Prostate gland (tissue), 2 donors: ENCODE data around the gene ATP2C2. TPM values are rescaled to one million over a fixed set of nuclear protein-coding genes. Genes with fewer than 3 reads are reported as not detected.

Experiments
- DNase-seq: peaks from one replicate; pipeline ENCODE4 v3.0.0-alpha.2; 2019; ENCODE audit warnings: low spot score
- H3K27ac ChIP-seq, 2 donors: fragments of 200-600 bp; sonication (generic); 2 replicates each; pipeline ENCODE4 v1.5.1; 2017 to 2019
- H3K27me3 ChIP-seq: fragments of 200-600 bp; sonication (generic); replicated peaks from 2 replicates; pipeline ENCODE4 v1.5.1; 2019; ENCODE audit not compliant: insufficient read depth
- H3K36me3 ChIP-seq, 2 donors: fragments of 200-600 bp; sonication (generic); 1 replicate in 1 of 2; 2 replicates in 1 of 2; pipeline versions ENCODE4 v1.5.1 to v1.8.1; 2017 to 2019
- H3K4me1 ChIP-seq: fragments of 200-600 bp; sonication (generic); replicated peaks from 2 replicates; pipeline ENCODE4 v1.5.1; 2019
- H3K4me3 ChIP-seq, 2 donors: fragments of 200-600 bp; sonication (generic); 2 replicates each; pipeline ENCODE4 v1.5.1; 2017 to 2019
- H3K9me3 ChIP-seq: fragments of 200-600 bp; sonication (generic); 2 replicates; pipeline ENCODE4 v1.5.1; 2017
- POLR2A ChIP-seq: fragments of 450-650 bp; IDR thresholded peaks from one replicate; pipeline ENCODE4 v1.6.1; 2016; ENCODE audit warnings: antibody characterized with exemption, mild to moderate bottlenecking
- POLR2AphosphoS5 ChIP-seq: sonication (generic); formaldehyde crosslinking; IDR thresholded peaks from one replicate; pipeline ENCODE4 v1.6.1; 2017; ENCODE audit warnings: antibody characterized with exemption
- WGBS: methylation state at CpG from one replicate; pipeline ENCODE4 v1.1.5; 2018; 5-methylcytosine and 5-hydroxymethylcytosine counted together
- intact Hi-C: fragments of 100-400 bp; cut with DNase I; formaldehyde crosslinking; loops from one replicate; pipeline ENCODE4 v1.14.2; 2022
- total RNA-seq, 2 donors: library from RNA; depleted of rRNA; stranded (reverse); fragments of >200 nt; gene quantifications; one replicate each; pipeline ENCODE4 v1.1.0, GENCODE V29; 2016
- TF ChIP-seq, protein P1 (sequence below), 4 experiments: fragments of 200-600 bp in 2 of 4; fragments of 450-650 bp in 2 of 4; sonication (generic) in 2 of 4; IDR thresholded peaks; 1 replicate in 3 of 4; 2 replicates in 1 of 4; pipeline ENCODE4 v1.5.1; 2016 to 2019; ENCODE audit warnings: antibody characterized with exemption in 4 of 4, mild to moderate bottlenecking in 2 of 4, moderate library complexity in 2 of 4

The ATP2C2 gene
- total RNA-seq, 2 donors from 2014 or later = 43.7 to 56.1 TPM

DNA sequence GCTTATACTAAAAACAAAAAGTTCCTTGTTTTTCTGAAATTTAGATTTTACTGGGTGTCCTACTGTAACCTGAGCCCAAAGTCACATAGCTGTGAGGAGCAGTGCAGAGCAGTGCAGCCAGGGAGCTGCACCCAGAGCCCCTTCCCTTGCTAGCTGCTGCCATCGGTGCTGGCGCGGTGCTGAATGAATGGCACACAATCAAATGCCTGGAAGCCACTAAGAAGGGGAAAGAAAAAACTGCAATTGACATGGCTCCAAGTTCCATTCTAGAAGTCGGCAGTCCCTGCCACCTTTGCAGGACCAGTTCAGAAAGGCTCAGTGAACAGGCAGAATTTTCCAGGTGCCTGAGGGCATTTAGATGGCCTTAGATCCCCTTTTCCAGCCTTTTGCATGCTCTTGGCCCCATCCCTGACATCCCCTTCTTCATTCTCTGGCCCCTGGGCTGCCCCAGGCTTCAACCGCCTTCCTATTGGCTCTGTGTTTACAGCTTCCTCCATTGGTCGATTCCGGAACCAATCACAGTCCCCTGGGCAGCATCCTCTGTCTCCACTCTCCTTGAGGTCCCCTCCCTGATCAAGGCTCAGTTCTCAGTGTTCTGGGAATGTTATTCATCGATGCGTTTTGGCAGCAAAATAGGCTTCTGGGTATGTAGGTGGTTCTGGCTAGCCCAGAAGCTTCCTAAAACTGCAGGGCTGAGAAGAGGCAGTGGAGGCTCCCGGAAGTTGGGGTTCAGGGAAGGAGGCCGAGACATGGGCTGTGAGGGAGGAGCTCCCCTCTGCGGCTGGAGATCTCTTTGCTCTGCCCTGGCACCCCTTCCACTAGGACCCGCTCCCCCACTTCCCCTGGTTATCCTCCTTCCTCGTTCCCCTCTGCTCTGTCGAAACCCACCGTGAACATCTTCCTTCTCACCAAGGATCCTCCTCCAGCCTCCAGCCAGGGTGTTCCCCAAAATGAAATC is 37.9 kb downstream of the ATP2C2 start:
- 53% methylated on average over 16 of the region's 16 CpGs for WGBS
- peak overlapping the region; percentile 82 for H3K27ac ChIP-seq
- H3K4me1 ChIP-seq = peaks cover 25% of the 10 kb centered on the region
- H3K9me3 ChIP-seq = no peaks in the 10 kb centered on the region
- no peak overlapping the region for H3K4me3 ChIP-seq
- TF ChIP-seq POLR2AphosphoS5 (no peak), POLR2A (no peak)
- TF ChIP-seq, protein P1, sequence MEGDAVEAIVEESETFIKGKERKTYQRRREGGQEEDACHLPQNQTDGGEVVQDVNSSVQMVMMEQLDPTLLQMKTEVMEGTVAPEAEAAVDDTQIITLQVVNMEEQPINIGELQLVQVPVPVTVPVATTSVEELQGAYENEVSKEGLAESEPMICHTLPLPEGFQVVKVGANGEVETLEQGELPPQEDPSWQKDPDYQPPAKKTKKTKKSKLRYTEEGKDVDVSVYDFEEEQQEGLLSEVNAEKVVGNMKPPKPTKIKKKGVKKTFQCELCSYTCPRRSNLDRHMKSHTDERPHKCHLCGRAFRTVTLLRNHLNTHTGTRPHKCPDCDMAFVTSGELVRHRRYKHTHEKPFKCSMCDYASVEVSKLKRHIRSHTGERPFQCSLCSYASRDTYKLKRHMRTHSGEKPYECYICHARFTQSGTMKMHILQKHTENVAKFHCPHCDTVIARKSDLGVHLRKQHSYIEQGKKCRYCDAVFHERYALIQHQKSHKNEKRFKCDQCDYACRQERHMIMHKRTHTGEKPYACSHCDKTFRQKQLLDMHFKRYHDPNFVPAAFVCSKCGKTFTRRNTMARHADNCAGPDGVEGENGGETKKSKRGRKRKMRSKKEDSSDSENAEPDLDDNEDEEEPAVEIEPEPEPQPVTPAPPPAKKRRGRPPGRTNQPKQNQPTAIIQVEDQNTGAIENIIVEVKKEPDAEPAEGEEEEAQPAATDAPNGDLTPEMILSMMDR (IDR thresholded peaks at IDR 0.05) = no peak
- intact Hi-C loops = no loop called here
- DNase-seq = no peak
- no peaks in the 10 kb centered on the region for H3K36me3 ChIP-seq
- no peaks in the 10 kb centered on the region for H3K27me3 ChIP-seq

DNA sequence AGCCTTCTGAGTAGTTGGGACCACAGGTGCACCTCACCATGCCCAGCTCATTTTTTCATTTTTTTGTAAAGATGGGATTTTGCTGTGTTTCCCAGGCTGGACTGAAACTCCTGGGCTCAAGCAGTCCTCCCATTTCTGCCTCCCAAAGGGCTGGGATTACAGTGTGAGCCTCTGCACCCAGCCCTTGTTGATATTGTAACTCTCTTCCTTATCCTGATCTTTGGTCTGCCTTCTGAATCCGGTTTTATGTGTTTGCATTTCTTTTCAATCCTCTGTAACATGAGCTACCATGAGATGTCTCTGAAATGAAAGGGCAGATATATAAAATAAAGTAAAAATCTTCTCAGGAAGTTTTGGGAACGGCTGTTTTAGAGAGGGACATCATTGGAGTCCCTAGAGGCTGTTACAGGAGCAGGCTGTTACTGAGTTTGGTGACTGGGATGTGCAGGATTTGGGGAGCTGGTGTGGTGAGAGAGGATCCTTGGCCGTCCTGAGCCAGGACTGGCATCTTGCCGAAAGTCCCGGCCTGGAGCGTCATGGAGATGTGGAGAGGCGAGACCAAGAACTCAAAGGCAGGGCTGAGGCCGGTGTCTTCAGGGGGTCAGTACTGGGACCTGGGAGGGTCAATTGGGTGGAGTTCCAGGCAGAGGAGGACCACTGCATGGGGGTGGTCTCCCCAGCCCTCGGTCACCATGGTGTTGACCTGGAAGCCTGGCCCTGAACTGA is 39.4 kb downstream of the ATP2C2 start:
- intact Hi-C loops = no loop called here
- 42% methylated on average over 9 of the region's 9 CpGs for WGBS
- no peak overlapping the region for H3K4me3 ChIP-seq
- TF ChIP-seq POLR2AphosphoS5 = peak; percentile 84
- TF ChIP-seq, protein P1 (IDR thresholded peaks at IDR 0.05) = no peak
- H3K36me3 ChIP-seq = no peaks in the 10 kb centered on the region
- peak; percentile 59 for DNase-seq
- H3K9me3 ChIP-seq = no peaks in the 10 kb centered on the region
- peaks cover 25% of the 10 kb centered on the region for H3K4me1 ChIP-seq
- H3K27me3 ChIP-seq = no peaks in the 10 kb centered on the region
- peak overlapping the region; percentile 82 for H3K27ac ChIP-seq

DNA sequence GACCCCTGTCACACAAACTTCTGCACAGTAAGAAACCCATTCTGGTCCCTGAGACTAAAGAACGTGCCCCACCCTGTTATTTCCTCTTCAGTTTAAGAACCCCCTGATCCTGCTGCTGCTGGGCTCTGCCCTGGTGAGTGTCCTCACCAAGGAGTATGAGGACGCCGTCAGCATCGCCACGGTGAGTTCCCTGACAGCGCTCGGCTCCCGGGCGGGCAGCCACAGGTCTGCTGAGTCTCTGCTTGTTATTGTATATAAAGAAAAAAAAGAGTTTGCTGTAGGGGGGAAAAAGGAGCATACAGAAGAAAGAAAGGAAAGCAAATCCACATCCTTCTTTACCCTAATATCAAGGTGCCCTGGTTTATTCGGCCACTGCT is 40.0 kb downstream of the ATP2C2 start:
- intact Hi-C loops = no loop called here
- no peak for DNase-seq
- H3K27me3 ChIP-seq = no peaks in the 10 kb centered on the region
- no peak for TF ChIP-seq POLR2A
- TF ChIP-seq, protein P1 (IDR thresholded peaks at IDR 0.05) = no peak
- no peak for TF ChIP-seq POLR2AphosphoS5
- no peaks in the 10 kb centered on the region for H3K9me3 ChIP-seq
- H3K4me1 ChIP-seq = peaks cover 25% of the 10 kb centered on the region
- H3K36me3 ChIP-seq = no peaks in the 10 kb centered on the region
- H3K27ac ChIP-seq = peak overlapping the region; percentile 82
- no peak overlapping the region for H3K4me3 ChIP-seq
- 38% methylated on average over 10 of the region's 10 CpGs for WGBS

DNA sequence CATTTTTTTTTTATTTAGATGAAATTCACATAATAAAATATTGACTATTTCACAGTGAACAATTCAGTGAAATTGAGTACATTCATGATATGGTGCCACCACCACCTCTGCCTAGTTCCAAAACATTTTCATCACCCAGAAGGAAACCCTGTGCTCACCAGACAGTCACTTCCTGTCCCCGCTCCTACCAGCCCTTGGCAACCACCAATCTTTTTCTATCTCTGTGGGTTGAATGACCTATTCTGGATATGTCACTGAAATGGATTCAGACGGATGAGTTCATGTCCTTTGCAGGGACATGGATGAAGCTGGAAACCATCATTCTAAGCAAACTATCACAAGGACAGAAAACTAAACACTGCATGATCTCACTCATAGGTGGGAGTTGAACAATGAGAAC is 40.5 kb downstream of the ATP2C2 start:
- intact Hi-C loops = no loop called here
- H3K27me3 ChIP-seq = no peaks in the 10 kb centered on the region
- H3K27ac ChIP-seq = peak overlapping the region; percentile 82
- H3K9me3 ChIP-seq = no peaks in the 10 kb centered on the region
- 62% methylated on average over 2 of the region's 2 CpGs for WGBS
- peaks cover 25% of the 10 kb centered on the region for H3K4me1 ChIP-seq
- no peak for TF ChIP-seq POLR2AphosphoS5
- TF ChIP-seq, protein P1 (IDR thresholded peaks at IDR 0.05) = no peak
- no peaks in the 10 kb centered on the region for H3K36me3 ChIP-seq
- DNase-seq = no peak
- H3K4me3 ChIP-seq = no peak overlapping the region
